Measurements from ENCODE around the gene ZNF581.

Gene ZNF581

DNA sequence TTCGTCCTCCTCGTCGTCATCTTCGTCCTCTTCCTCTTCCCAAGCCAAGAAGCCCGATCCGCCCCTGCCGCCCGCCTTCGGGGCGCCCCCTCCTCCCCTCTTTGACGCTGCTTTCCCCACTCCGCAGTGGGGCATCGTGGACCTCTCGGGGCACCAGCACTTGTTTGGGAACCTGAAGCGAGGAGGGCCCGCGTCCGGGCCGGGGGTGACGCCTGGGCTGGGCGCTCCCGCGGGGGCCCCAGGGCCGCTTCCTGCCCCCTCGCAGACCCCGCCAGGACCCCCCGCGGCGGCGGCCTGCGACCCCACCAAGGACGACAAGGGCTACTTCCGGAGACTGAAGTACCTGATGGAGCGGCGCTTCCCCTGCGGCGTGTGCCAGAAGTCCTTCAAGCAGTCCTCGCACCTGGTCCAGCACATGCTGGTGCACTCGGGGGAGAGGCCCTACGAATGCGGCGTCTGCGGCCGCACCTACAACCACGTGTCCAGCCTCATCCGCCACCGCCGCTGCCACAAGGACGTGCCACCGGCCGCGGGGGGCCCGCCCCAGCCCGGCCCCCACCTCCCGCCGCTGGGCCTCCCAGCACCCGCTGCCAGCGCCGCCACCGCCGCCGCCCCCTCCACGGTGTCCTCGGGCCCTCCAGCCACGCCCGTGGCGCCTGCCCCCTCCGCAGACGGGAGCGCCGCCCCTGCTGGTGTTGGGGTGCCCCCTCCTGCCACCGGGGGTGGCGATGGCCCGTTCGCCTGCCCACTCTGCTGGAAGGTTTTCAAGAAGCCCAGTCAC lies 29.3 kb upstream of the ZNF581 start:
- H3K36me3 ChIP-seq (ENCODE audit: insufficient read depth, low read length), result peaks cover 9% of the 10 kb centered on the region; the same call in 1 of the 2 replicates
- no peak for DNase-seq (ENCODE audit: low read depth, low spot score)
- H3K9ac ChIP-seq (ENCODE audit: insufficient read length), result no peak overlapping the region
- H3K27ac ChIP-seq, result no peak overlapping the region
- no peak overlapping the region for H3K4me3 ChIP-seq
- no peaks in the 10 kb centered on the region for H3K9me3 ChIP-seq (ENCODE audit: low read depth, low read length)
- TF ChIP-seq EZH2 (IDR thresholded peaks at IDR 0.05) (no peak), FOXP2 (optimal IDR thresholded peaks at IDR 0.05; ENCODE audit: control extremely low read depth, extremely low read length, insufficient read depth) (no peak), POLR2AphosphoS5 (IDR thresholded peaks at IDR 0.05; ENCODE audit: borderline replicate concordance, low read depth, low read length) (no peak)

DNA sequence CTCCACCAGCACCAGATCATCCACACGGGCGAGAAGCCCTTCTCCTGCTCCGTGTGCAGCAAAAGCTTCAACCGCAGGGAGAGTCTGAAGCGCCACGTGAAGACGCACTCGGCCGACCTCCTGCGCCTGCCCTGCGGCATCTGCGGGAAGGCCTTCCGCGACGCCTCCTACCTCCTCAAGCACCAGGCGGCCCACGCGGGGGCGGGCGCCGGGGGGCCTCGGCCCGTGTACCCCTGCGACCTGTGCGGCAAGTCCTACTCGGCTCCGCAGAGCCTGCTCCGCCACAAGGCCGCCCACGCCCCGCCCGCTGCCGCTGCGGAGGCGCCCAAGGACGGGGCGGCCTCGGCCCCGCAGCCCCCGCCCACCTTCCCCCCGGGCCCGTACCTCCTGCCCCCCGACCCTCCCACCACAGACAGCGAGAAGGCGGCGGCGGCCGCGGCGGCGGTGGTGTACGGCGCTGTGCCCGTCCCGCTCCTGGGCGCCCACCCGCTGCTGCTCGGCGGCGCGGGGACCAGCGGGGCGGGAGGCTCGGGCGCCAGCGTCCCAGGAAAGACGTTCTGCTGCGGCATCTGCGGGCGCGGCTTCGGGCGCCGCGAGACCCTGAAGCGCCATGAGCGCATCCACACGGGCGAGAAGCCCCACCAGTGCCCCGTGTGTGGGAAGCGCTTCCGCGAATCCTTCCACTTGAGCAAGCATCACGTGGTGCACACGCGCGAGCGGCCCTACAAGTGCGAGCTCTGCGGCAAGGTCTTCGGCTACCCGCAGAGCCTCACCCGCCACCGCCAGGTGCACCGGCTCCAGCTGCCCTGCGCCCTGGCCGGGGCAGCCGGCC lies 28.5 kb upstream of the ZNF581 start:
- H3K9ac ChIP-seq (ENCODE audit: insufficient read length), result no peak overlapping the region
- no peak overlapping the region for H3K4me3 ChIP-seq
- H3K27ac ChIP-seq, result no peak overlapping the region
- no peak for DNase-seq (ENCODE audit: low read depth, low spot score)
- peaks cover 7% of the 10 kb centered on the region; the same call in 1 of the 2 replicates for H3K36me3 ChIP-seq (ENCODE audit: insufficient read depth, low read length)
- no peak for TF ChIP-seq POLR2AphosphoS5 (IDR thresholded peaks at IDR 0.05; ENCODE audit: borderline replicate concordance, low read depth, low read length)
- TF ChIP-seq FOXP2 (optimal IDR thresholded peaks at IDR 0.05; ENCODE audit: control extremely low read depth, extremely low read length, insufficient read depth), result no peak
- no peaks in the 10 kb centered on the region for H3K9me3 ChIP-seq (ENCODE audit: low read depth, low read length)

DNA sequence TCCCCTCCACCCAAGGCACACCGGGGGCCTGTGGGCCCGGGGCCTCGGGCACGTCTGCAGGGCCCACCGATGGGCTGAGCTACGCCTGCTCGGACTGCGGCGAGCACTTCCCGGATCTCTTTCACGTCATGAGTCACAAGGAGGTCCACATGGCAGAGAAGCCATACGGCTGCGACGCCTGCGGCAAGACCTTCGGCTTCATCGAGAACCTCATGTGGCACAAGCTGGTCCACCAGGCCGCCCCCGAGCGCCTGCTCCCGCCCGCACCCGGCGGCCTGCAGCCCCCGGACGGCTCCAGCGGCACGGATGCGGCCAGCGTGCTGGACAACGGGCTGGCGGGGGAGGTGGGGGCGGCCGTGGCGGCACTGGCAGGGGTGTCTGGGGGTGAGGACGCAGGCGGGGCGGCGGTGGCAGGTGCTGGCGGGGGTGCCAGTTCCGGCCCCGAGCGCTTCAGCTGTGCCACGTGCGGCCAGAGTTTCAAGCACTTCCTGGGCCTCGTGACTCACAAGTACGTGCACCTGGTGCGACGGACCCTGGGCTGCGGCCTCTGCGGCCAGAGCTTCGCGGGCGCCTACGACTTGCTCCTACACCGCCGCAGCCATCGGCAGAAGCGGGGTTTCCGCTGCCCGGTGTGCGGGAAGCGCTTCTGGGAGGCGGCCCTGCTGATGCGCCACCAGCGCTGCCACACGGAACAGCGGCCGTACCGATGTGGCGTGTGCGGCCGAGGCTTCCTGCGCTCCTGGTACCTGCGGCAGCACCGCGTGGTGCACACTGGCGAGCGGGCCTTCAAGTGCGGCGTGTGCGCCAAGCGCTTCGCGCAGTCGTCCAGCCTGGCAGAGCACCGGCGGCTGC lies 27.7 kb upstream of the ZNF581 start:
- Histone ChIP-seq H3K9ac (ENCODE audit: insufficient read length) (no peak overlapping the region), H3K27ac (no peak overlapping the region), H3K4me3 (no peak overlapping the region), H3K9me3 (ENCODE audit: low read depth, low read length) (no peaks in the 10 kb centered on the region), H3K36me3 (ENCODE audit: insufficient read depth, low read length) (peaks cover 5% of the 10 kb centered on the region; the same call in 1 of the 2 replicates)
- TF ChIP-seq EZH2 (IDR thresholded peaks at IDR 0.05) (no peak), POLR2AphosphoS5 (IDR thresholded peaks at IDR 0.05; ENCODE audit: borderline replicate concordance, low read depth, low read length) (no peak), FOXP2 (optimal IDR thresholded peaks at IDR 0.05; ENCODE audit: control extremely low read depth, extremely low read length, insufficient read depth) (no peak)
- no peak for DNase-seq (ENCODE audit: low read depth, low spot score)

DNA sequence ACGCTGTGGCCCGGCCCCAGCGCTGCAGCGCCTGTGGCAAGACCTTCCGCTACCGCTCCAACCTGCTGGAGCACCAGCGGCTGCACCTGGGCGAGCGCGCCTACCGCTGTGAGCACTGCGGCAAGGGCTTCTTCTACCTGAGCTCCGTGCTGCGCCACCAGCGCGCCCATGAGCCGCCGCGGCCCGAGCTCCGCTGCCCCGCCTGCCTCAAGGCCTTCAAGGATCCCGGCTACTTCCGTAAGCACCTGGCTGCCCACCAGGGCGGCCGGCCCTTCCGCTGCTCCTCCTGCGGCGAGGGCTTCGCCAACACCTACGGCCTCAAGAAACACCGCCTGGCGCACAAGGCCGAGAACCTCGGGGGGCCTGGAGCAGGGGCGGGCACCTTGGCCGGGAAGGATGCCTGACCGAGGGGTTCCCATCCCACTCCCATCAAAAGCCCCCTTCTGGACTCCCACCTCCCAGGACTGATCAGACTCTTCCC lies 27.0 kb upstream of the ZNF581 start:
- TF ChIP-seq FOXP2 (optimal IDR thresholded peaks at IDR 0.05; ENCODE audit: control extremely low read depth, extremely low read length, insufficient read depth) (no peak), EZH2 (IDR thresholded peaks at IDR 0.05) (no peak)
- no peak for DNase-seq (ENCODE audit: low read depth, low spot score)
- Histone ChIP-seq H3K36me3 (ENCODE audit: insufficient read depth, low read length) (peaks cover 5% of the 10 kb centered on the region; the same call in 1 of the 2 replicates), H3K9ac (ENCODE audit: insufficient read length) (no peak overlapping the region), H3K4me3 (no peak overlapping the region), H3K27ac (no peak overlapping the region), H3K9me3 (ENCODE audit: low read depth, low read length) (no peaks in the 10 kb centered on the region)

DNA sequence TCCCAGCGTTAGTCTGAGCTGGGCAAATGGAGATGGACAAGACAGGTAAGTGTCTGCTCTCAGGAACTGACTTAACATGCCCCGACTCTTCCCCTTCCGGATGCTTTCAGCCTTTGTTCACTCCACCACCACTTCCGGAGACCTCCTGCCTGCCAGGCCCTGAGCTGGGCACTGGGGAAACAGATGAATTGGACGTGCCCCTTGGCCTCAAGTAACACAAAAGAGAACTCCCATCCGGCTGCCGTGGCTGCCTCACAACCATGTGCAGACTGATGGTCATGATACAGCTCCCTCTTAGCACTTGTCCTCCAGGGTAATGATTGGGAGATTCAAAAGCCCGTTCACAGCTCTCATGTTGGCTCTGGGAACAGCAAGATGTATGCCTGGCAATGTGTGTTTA lies 26.0 kb upstream of the ZNF581 start:
- Histone ChIP-seq H3K4me3 (no peak overlapping the region), H3K36me3 (ENCODE audit: insufficient read depth, low read length) (peaks cover 5% of the 10 kb centered on the region; the same call in 1 of the 2 replicates), H3K9me3 (ENCODE audit: low read depth, low read length) (no peaks in the 10 kb centered on the region), H3K9ac (ENCODE audit: insufficient read length) (no peak overlapping the region), H3K27ac (no peak overlapping the region)
- TF ChIP-seq EZH2 (IDR thresholded peaks at IDR 0.05), result no peak
- no peak for TF ChIP-seq POLR2AphosphoS5 (IDR thresholded peaks at IDR 0.05; ENCODE audit: borderline replicate concordance, low read depth, low read length)
- TF ChIP-seq FOXP2 (optimal IDR thresholded peaks at IDR 0.05; ENCODE audit: control extremely low read depth, extremely low read length, insufficient read depth), result no peak
- no peak for DNase-seq (ENCODE audit: low read depth, low spot score)

DNA sequence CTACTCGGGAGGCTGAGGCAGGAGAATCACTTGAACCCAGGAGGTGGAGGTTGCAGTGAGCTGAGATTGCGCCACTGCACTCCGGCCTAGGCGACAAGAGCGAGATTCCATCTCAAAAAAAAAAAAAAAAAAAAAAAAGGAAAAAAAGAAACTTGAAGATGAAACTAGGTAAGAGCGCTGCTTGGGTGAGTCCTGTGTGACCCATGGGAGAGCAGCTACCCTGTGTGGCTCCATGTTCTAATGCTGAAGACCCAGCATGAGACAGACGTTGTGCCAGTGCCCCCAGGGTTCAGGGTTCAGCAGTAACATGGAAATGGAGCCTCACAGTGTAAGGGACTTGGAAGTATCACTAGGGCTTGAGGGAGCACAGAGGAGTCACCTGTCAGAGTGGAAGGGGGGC lies 25.0 kb upstream of the ZNF581 start:
- H3K9ac ChIP-seq (ENCODE audit: insufficient read length), result no peak overlapping the region
- no peaks in the 10 kb centered on the region for H3K9me3 ChIP-seq (ENCODE audit: low read depth, low read length)
- TF ChIP-seq EZH2 (IDR thresholded peaks at IDR 0.05) (no peak), POLR2AphosphoS5 (IDR thresholded peaks at IDR 0.05; ENCODE audit: borderline replicate concordance, low read depth, low read length) (no peak), FOXP2 (optimal IDR thresholded peaks at IDR 0.05; ENCODE audit: control extremely low read depth, extremely low read length, insufficient read depth) (no peak)
- no peak overlapping the region; the same call in 1 of the 2 replicates for H3K27ac ChIP-seq
- no peak overlapping the region for H3K4me3 ChIP-seq
- no peak for DNase-seq (ENCODE audit: low read depth, low spot score)
- H3K36me3 ChIP-seq (ENCODE audit: insufficient read depth, low read length), result peaks cover 5% of the 10 kb centered on the region; the same call in 1 of the 2 replicates

DNA sequence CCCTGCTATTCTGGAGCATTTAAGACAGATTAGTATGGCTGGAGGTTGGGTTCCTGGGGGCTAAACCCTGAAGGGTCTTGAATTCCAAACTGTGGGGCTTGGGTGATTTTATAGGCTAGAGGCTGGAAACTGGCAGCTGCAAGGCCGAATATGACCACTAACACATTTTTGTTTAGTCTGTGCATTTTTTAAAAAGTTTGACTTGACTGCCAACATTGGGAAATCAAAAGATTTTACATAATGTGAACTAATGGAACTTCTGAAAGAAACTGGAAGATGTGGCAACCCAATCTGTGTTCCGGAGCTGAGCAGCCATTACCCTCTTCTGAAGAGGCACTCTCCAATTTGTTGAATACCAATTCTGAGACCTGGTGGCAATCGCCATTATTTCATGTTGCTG lies 24.2 kb upstream of the ZNF581 start:
- Histone ChIP-seq H3K36me3 (ENCODE audit: insufficient read depth, low read length) (peaks cover 5% of the 10 kb centered on the region; the same call in 1 of the 2 replicates), H3K27ac (peak overlapping the region; percentile 71), H3K4me3 (no peak overlapping the region), H3K9ac (ENCODE audit: insufficient read length) (no peak overlapping the region), H3K9me3 (ENCODE audit: low read depth, low read length) (no peaks in the 10 kb centered on the region)
- DNase-seq (ENCODE audit: low read depth, low spot score), result no peak
- TF ChIP-seq FOXP2 (optimal IDR thresholded peaks at IDR 0.05; ENCODE audit: control extremely low read depth, extremely low read length, insufficient read depth) (no peak), EZH2 (IDR thresholded peaks at IDR 0.05) (no peak), POLR2AphosphoS5 (IDR thresholded peaks at IDR 0.05; ENCODE audit: borderline replicate concordance, low read depth, low read length) (no peak)

Measured in SK-N-MC (cell line).